NK-92 (cell line): ENCODE results near the gene POLL.
"Not testable (repeated sequence)": the region's sequence is repeated elsewhere in the genome, so short reads cannot be mapped to it uniquely, and the experiment has no call there.

Source experiments
- DNase-seq: peaks from one replicate; lab custom pipeline; 2025; ENCODE audit not compliant: unreplicated experiment; lab: John Stamatoyannopoulos, UW

Gene POLL

GRCh38 chr10:101611096-101611905 lies 23.2 kb upstream of the POLL start:
- no peak for DNase-seq

GRCh38 chr10:101609481-101609880 lies 21.4 kb upstream of the POLL start:
- DNase-seq = no peak

DNA sequence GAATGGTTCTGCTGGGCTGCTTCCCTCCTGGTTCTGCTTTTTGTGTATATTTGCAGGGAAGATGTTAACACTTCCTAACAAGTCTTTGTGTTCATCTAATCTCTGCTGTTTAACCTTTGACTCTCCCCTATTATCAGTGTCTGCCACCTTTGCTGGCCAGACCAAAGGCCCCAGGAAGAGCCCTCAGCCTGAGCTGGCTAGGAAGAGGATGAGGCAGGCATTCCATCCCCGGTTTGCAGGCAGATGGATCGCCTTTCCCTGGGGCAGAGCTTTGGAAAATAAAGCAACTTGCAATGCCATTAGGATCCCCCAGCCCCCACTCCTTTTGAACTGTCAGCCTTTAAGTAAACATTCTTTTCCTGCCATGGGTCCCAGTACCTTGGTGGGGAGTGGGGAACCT lies 19.1 kb upstream of the POLL start:
- DNase-seq = no peak

DNA sequence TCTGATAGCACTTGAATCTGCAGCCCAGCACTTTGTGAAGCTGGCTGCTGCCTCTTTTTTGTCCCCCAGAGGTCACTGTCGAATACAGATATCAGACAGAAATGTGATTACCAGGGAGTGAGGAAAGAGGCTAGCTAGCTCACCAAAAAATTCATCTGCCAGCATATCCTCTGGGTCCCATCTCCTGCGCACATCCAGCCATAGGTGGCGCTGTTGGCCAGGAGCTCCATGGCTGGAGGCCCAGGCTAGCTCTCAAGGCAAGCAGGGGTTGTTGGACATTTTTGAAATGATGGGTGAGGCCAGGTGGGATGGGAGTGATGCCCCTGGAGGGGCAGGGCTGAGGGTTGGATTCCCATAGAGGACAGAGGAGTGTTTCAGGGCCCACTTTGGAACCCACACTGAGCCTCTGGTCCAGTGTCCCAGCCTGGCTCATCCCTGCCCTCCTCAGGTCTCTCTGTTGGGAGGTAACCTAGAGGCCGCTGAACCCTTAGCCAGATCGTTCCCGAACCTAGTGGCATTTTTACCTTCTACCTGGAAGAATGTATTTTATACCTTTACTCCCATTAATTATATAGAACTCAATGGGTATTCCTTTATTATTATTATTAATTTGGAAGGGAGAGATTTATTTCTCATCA lies 14.8 kb upstream of the POLL start:
- no peak for DNase-seq

- DNase-seq = no peak
These were observed 13.5 kb upstream of the POLL start for GRCh38 chr10:101601541-101601940.

GRCh38 chr10:101597091-101597900 lies 9.2 kb upstream of the POLL start:
- no peak for DNase-seq

DNA sequence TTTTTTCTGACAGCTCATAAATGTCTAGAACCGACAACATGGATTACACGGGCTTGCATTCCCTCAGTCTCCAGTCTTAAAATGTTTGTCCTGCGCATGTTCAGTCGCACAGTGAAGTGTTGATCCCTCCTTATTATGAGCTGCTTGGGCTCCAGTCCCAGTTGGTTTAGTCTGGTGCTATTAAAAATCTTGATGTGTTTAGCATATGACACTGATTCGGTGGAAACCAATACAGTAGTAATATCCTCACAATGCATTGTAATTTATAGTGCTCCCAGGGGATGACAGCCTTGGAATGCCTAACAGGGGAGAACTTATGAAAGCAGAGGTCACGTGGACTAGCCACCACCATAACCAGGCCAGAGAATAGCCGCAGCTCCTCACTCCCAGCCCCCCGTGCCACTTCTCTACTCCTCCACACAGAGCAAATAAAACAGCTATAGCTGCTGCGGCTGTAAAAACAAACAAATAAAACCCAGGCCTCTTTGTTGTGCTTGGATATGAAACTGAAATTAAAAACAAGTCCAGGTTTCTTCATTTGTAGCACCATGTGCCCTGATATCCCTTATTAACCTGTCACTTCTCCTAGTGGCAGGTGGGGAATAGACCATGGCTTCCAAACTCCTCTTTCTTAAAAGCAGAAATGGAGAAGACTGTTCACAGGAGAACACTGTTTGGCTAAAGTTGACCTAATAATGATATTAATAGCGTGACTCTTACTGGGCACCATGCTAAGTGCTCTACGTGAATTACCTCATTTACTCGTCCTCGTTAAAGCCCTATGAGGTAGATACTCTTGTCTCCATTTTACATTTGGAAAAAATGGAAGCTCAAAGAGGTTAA lies 7.8 kb upstream of the POLL start:
- no peak for DNase-seq

- not testable (repeated sequence) for DNase-seq
These were observed 5.3 kb upstream of the POLL start for GRCh38 chr10:101593331-101593730.

DNA sequence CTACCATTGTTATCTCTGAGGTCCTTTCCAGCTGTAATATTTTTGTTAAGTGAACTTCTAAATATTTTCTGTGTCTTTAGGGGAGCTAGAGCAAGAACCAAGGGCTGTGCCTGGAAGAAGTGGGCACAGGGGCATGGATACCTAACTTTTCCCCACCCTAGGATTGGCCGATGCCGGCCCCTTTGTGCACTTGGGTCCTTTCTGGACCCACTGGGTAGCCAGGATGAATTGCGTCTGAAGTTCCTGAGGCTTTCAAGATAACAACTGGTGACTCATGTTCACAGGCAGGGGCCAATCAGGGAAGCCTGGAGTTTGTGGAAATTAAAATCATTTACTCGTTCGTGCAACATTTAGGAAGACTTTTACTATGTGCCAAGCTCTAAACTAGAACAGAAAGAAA lies 822 bp upstream of the POLL start:
- no peak for DNase-seq

DNA sequence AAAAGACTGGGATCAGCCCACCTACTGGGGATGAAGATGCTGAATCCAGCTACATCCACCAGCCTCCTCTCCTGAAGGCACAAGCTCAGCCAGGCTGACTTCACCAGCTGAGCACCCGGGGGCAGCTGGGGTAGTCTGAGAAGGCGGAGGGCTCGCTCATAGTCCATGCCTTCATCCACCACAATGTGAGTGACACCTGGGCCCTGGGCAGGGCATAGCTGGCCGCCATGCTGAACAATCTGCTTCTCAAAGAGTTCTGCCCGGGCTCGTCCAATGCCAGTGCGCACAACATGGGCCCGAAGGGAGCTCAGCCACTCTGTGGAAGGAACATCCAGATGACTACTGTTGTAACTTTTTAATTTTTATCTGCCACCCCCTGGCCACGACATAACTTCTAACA lies 2.2 kb downstream of the POLL start:
- no peak for DNase-seq

DNA sequence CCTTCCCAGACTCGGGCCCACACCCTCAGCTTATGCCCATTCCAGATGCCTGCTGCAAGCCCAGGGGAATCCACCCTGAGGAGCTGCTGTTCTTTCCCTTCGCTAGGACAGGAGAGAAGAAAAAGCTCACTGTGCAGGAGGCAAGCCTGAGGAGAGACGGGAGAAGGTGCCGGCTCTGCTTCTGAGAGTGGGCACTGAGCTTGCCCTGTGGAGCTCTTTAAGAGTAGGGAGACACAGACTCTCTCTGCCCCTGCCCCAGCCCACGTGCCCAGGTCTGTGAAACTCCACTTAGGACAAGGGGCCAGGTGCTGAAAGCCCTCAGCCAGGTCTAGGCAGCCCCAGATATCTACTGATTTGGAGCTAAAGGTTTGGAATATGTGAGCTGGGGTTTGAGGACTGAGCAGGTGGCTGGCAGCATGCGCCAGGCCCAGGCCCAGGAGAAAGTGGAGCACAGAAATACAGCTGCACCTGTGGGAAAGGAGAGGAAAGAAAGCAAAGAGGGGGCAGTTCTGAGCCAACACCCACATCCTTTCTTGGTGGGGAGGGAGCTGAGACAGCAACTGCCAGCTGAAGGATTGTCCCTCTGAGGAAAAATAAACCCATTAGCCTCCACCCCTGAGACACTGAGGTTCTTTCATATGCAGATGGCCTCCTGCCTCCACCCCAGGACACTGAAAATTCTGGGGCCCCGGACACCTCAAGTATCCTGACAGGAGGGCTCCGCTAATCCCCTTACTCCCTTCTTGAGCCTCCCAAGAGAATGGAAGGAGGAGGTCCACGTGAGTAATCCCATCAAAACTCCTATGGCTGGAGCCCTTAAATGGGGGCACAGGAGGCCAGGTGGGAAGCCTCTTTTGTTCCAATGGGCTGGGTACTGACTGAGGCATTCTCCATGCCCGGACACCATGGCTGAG lies 7.3 kb downstream of the POLL start:
- DNase-seq = no peak

DNA sequence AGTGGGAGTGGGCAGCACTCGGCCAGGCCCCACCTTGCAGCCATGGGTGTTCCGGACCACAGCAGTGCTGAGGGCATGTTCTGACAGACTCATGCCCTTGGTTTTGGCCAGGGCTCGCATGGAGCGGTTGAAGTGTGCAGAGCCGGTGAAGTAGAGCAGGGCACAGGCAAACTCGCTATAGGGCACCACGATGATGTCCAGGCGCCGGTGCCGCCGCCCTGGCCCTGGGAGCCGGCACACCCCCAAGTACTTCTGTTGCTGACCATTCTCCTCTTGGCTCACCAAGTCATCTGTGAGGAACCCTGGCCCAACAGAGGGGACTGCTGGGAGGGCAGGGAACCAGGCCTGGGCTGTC lies 8.6 kb downstream of the POLL start:
- no peak for DNase-seq

DNA sequence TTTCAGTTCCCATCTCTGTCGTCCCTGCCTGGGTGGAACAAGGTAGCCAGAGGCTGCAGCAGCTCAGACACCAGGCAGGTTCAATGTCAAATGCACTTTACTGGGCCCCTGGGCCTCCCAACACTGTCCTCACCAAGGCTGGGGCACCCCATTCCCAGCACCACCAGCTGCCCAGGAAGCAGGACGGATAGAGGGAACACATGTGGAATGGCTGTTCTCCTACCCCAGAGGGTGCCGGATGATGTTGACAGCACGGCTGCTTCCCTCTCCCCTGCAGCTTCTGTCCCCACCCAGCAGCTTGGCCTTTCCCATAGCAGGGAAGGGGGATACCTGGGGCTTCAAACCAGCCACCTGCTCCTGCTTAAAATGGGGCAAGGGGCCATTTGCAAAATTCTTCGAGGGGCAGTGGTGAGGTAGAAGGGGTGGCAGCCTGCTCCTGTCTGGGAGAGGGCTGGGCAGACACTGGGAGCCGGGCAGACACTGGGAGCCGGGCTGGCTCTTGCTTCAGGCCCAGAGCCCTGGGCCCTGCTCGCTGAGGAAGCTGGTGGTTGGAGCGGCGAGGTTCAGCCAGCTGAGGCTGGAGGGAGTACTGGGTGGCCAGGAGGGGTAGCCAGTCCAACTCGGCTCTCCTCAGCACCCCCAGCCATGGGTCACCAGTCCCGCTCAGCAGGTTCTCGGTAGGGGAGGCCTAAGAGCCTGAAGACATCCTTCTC lies 9.1 kb downstream of the POLL start:
- no peak for DNase-seq

- DNase-seq = no peak
These were observed 9.9 kb downstream of the POLL start for GRCh38 chr10:101578192-101578591.

DNA sequence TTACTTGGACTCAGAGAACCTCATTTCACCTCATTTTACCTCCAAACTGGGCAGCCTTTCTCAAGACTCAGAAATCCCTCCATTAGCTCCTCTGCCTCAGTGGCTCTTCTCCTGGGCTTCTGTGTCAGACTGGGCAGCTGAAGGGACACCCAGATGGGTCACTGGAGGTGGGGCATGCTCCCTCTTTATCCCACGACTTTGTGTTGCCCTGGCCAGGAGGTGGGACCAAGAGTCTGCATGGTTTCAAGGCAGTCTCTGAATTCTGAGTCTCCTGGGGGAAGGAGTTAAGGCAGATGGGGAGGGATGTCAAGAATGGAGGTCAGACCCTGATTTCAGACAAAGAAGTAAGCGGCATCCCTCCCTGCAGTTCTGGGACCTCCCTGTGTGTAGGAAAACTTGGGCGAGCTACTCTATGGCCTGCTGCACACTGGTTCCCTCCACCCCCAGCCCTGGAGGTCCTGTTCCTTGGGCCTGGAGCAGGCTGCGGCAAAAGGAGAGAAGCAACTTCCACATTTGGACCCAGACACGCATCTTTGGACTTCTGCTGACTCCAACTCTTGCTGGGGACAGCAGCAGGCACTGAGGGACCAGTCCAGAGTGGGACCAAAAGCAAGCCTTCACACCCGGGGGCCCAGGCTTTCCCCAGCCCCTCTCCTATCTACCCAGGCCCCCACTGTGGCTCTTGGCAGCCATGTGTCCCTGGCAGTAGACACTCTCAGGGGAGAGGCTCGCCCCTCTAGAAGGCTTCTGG lies 10.8 kb downstream of the POLL start:
- DNase-seq = no peak

- DNase-seq = no peak
These were observed 11.7 kb downstream of the POLL start for GRCh38 chr10:101576211-101576863.

- DNase-seq = no peak
These were observed 12.4 kb downstream of the POLL start for GRCh38 chr10:101575580-101576210.

- DNase-seq = no peak
These were observed 13.0 kb downstream of the POLL start for GRCh38 chr10:101575091-101575490.
